HG03039 (cell line): ENCODE data around the gene DLEC1.

Experiments used
- ATAC-seq: cut with Tn5 transposase; IDR thresholded peaks from one replicate; pipeline ENCODE4 v1.9.1; 2021; ENCODE audit warnings: mild to moderate bottlenecking, moderate library complexity; ENCODE audit not compliant: unreplicated experiment

The DLEC1 gene

DNA sequence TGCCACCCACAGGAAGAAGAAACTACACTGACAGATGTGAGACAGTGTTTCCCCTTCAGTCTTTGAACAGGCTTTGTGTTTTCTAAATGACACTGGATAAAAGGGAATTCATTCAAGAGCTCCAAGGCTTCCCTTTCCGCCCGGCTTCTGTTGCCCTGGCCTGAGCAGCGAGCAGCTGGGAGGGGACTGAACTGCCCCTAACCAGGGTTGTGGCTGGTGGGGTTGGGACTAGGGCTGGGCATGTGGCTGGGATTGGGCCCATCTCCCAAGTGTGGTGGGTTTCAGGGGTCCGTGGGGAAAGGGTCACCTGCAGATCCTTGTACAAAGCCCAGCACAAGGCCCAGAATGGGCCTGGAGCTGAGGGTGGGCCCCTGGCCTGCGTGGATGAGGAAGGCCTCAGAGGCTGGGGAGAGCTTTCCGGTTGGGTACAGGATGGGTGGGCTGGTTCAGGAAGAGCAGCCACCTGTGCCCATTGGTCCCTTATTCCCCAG lies 38.0 kb upstream of the DLEC1 start:
- ATAC-seq: no peak

DNA sequence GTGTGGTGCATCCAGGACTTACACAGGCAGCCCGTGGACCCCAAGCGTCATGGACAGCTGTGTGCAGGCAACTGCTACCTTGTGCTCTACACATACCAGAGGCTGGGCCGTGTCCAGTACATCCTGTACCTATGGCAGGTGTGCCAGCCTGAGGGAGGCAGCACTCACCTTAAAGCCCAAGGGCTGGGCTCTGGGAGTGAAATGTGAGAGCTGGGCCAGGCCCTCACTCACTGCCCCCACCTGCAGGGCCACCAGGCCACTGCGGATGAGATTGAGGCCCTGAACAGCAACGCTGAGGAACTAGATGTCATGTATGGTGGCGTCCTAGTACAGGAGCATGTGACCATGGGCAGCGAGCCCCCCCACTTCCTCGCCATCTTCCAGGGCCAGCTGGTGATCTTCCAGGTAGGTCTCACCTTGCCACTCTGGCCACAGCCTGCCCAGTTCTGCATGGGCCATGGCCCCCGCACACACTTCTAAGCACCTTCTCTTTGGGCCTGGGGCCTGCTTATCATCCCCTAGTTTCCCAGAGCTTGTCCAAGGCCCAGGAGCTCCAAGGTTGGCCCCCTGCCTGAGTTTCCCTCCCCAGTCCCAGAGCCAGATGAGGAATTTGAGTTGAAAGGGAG lies 37.4 kb upstream of the DLEC1 start:
- no peak for ATAC-seq

DNA sequence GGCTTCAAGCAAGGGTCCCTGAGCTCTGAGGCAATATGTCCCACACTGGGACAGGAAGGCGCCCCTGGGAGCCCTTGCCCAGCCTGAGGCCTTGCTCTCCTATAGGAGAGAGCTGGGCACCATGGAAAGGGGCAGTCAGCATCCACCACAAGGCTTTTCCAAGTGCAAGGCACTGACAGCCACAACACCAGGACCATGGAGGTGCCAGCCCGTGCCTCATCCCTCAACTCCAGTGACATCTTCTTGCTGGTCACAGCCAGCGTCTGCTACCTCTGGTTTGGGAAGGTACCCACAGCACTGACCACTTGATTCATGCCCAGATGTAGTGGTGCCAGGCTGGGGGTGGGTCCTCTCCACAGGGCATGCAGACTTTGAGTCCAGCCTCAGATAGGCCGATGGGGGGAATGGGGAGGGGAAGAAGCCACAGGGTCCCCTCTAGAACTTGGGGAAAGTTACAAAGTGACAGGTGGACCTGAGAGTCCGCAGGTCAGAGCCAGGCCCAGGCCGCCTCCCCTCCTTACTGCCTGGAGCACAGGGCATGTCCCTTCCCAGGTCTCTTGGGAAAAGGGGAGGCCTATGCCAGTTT lies 36.6 kb upstream of the DLEC1 start:
- no peak for ATAC-seq

DNA sequence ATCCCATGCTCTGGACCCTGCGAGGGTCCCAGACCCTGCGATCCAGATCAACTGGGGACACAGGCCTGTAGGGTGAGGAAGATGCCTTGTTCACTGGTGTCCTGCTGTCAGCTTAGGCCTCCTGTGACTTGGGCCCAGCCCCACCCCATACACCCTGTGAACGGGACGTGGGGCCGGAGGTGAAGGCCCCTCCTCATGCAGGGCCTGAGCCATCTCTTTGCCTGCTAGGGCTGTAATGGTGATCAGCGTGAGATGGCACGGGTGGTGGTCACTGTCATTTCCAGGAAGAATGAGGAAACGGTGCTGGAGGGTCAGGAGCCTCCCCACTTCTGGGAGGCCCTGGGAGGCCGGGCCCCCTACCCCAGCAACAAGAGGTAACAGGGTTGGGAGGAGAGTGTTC lies 36.1 kb upstream of the DLEC1 start:
- ATAC-seq: no peak

DNA sequence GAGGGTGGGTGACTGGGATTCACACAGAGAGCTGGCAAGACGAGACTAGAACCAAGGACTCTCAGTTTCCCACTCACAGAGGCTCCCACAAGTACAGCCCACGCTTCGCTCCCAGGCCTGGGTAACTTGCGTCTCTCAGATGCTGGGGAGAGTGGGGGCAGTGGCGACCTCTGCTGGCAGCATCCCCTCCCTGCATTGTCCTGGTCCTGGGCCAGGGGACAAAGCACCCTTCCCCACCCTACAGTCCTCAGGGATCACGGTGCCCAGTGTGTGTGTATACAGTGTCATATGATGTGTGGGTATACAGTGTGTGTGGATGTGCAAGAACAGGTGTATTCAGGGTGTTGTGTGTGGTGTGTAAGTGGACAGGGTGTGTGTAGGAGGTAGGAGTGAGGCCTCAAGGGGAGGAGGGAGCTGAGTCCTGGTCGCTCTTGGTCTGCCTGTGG lies 35.6 kb upstream of the DLEC1 start:
- ATAC-seq: no peak

DNA sequence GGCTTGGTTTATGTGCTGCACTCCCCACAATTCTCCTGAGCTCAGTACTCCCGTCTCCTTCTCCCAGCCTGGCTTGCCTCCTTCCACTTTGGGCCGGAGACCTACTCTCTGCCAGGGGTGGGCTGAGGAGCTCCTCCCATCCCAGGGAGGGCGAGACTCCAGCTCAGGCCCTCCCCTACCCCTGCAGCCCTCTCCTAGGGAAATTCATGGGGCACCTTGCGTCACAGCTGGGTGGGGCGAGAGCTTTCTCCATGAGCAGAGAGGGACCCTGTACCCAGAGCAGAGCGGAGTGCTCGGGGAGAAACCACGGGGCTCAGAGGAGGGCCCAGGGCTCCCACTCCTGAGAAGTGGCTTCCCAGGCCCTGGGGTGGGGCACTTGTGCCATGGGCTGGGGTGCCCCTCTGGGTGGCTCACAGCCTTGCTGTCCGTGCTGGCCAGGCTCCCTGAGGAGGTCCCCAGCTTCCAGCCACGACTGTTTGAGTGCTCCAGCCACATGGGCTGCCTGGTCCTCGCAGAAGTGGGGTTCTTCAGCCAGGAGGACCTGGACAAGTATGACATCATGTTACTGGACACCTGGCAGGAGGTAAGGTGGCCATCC lies 35.1 kb upstream of the DLEC1 start:
- ATAC-seq: no peak

DNA sequence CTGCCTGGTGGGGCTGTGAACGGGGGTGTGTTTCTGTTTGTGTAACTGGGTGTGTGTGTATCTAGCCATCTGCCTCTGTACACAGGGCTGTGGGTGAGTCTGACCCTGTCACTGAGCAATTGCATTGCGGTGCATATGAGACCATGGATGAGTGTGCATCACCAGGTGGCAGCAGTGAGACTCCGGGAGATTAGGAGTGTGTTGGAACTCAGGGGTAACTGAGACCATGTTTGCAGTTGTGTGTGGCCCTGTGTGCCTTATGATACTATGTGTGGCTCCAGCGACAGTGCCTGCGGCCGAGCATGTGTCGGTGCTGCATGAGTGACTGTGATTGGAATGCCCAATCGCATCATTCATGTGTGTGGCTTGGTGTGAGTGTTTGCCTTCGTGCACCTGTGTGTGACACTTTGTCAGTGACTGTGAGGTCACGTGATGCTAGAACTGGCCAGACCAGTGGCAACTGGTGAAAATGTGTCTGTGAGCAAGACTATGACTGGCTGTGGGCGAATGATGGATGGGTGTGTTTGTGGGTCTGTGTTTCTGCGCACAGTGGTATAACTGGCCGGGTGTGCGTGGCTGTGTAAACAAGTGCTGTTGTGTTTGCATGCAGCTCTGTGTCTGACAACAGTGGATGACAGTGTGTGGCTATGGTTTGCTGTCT lies 34.5 kb upstream of the DLEC1 start:
- no peak for ATAC-seq

DNA sequence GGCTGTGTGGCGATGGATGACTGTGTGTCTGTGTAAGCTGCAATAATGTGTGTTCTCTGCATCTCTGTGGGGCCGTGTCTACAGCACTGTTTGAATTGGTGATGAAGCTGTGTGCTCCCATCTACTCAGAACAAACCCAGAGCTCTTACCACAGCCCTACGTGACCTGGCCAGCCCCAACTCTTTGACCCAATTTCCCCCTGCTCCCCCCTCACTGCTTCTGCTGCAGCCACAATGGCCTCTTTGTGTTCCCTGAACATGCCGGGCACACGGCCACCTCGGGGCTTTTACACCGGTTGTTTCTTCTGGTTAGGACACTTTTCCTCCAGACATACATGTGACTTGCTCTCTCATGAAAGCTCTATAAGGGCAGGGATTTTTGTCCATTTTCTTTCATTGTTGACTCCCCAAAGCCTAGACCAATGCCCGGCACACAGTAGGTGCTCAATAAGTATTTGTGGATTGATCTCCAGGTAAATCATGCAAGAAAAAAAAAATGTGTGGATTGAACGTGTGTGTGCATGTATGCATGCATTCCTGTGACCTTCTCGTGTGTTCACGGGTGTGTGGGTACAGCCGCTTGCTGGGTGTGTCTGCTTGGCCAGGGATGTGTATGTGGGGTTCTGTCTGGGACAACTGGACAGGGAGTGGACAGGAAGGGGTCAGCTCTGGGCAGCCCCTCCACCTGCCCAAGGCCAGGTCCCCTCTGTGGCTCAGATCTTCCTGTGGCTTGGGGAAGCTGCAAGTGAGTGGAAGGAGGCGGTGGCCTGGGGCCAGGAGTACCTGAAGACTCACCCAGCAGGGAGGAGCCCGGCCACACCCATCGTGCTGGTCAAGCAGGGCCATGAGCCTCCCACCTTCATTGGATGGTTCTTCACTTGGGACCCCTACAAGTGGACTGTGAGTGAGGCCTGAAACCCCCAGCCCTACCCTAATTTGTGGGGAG lies 33.7 kb upstream of the DLEC1 start:
- no peak for ATAC-seq

DNA sequence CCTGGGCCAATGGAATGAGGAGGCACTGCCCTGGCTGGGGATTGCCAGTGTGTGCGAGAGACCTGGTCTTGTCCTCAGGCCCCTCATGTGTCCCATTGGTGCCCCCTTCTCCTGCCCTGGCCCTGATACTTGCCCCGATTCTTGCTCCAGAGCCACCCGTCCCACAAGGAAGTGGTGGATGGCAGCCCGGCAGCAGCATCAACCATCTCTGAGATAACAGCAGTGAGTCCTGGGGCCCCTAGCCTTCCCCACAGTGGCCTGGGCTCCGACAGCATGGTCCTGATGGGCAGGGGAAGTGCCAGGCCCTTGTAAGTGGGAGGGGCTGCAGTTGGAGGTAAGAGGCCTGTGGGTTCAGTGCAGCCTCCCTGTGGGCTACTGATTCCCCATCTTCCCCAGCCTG lies 33.0 kb upstream of the DLEC1 start:
- ATAC-seq: no peak

DNA sequence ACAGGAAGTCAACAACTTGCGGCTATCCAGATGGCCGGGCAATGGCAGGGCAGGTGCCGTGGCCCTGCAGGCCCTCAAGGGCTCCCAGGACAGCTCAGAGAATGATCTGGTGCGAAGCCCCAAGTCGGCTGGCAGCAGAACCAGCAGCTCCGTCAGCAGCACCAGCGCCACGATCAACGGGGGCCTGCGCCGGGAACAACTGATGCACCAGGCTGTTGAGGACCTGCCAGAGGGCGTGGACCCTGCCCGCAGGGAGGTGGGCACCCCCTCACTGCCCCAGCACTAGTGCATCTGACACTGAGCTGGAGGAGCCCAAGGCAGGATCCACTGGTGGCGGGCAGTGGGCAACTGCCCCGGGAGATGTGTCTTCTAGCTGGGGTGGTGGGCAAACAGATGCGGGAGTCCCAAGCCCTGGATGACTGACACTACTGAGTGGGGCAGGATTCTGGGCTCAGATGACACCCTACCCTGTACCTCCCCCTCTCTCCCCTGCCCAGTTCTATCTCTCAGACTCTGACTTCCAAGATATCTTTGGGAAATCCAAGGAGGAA lies 32.5 kb upstream of the DLEC1 start:
- no peak for ATAC-seq

DNA sequence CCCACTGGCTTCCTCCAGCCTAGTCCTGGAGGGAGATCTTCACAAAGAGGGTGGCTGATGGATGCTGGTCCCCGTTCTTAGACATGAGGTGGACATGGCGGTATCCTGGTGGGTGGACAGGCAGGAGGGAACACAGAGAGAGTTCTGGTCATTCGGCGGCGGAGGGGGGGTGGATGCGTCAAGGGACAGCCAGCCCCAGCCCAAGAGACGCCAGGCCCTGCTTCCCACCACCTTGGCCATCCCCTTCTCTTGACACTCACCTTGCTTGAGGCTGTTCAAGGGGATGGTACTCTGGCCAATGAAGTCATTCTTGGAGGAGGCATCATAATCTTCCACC lies 31.3 kb upstream of the DLEC1 start:
- ATAC-seq: no peak

DNA sequence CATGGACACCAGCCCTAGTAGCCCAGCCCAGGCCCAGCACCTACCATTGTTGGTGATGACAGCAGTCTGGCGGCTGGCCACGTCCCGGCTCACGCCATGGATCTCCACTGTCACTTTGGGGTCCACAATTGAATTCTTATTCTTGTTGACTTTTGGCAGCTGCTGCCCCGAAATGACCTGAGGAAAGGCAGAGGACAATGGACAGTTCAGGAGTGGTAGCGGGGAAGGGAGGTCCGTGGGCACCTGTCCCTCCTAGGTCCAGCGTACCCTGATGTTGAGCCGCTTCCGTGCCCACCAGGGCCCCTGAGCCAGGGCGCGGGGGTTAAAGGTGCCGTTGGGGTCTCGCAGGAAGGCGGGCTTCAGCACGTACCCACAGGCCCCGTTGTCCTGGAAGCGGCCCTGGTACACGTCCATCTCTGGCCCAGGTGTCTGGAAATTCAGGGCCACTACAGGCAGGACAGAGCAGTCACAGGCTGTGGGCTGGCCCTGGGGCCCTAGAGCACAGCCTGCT lies 30.8 kb upstream of the DLEC1 start:
- ATAC-seq: no peak

DNA sequence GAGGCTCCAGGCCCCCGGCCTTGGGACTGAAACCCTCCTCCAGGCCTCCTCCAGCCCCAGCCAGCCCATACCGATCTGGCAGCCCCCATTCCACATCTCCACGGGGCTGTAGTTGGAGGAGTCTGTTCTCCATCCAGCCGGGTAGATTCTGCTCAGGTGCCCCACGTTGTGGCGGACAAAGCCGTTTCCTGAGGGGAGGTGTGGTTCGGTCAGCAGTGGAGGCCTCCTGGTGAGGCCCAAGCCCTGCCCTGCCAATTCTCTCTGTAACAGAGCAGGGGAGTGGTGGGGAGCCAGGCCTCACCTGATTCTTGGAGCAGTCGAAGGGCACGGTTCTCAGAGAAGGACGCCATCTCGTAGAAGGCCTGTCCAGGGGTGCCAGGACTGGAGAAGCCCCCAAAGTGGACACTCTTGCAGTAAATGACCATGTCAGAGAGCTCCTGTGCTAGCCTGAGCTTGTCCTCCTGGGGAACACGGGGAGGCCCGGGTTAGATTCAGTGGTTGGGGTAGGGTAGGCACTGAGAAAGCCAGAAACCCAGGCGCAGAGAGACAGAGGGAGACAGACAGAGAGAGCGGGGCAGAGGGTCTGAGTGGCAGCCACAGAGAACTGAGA lies 29.9 kb upstream of the DLEC1 start:
- no peak for ATAC-seq

DNA sequence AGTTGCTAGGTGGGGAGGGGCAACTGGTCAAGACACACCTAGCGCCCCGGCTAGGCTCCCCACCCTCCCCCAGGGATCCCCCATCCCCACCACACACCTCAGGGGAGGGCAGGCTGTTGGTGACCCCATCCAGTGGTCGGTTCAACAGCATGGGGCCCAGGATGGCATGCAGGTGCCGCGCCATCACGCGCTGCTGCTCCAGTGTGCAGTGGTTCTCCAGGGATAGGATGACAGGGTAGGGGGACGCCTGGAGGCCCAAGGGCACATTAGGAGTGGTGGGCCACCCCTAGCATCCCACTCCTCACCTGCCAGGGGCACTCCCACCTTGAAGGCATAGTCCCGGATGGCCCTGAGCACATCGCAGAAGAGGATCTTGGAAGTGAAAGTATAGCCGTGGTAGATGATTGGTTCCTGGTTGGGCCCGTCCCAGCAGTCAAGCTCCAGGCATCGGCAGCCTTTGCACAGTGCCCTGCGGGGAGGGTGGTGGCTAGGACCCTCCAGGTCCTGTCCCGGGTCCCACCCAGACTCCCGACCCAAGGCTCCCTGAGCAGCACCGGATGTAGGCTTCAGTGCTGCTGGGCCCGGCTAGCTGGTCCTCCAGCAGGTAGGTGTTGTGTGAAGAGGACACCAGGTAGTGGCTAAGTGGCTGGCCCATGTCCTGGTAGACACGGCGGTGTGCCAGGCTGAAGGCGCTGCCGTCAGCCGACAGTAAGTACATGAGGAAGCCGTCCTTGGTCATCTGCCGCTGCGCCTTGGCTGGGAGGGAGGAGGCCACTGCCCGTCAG lies 29.0 kb upstream of the DLEC1 start:
- no peak for ATAC-seq

DNA sequence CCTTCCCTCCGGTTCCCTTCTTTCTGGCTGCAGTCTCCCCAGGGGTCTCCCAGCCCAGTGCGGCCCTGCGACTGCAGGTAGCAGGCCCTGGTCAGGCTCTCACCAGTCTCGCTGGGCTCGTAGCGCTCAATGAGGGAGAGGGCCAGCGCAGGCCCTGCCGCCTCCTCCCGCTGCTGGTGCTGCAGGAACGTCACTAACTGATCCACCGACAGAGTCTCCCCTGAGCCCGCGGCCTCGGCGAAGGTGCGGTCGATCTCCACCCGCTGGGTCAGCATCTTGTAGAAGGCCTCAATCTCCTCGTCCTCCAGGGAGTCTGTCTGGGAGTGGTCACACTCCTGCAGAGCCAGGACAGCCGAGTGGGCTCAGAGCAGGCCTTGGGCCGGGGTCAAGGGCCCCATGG lies 27.9 kb upstream of the DLEC1 start:
- ATAC-seq: no peak

DNA sequence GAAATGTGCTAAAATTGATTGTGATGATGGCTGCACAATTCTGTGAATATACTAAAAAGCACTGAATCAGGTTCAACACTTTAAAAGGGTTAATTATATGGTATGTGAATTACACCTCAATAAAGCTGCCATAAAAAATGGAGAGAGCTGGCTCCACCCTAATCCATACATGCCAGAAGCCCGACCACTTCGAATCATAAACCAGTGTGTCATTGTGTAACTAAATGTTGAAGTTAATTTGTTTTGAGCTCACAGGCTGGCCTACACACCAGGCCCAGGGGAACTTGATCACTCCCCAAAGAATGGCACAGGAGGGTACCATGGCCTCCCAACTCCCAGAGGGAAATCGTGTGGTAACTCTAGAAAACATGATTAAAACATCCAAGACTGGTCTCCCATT lies 23.5 kb upstream of the DLEC1 start:
- no peak for ATAC-seq

DNA sequence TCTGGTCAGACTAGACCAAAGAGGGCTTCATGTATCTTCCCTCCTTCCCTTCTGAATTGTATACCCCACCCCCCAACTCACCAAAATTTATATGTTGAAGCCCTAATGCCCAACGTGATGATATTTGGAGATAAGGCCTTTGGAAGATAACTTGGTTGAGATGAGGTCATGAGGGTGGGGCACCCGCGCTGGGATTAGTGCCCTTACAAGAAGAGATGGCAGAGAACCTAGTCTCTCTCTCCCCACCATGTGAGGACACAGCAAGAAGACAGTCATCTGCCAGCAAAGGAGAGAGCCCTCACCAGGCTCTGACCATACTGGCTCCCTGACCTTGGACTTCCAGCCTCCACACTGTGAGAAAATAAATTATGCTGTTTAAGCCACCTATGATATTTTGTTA lies 23.0 kb upstream of the DLEC1 start:
- no peak for ATAC-seq

DNA sequence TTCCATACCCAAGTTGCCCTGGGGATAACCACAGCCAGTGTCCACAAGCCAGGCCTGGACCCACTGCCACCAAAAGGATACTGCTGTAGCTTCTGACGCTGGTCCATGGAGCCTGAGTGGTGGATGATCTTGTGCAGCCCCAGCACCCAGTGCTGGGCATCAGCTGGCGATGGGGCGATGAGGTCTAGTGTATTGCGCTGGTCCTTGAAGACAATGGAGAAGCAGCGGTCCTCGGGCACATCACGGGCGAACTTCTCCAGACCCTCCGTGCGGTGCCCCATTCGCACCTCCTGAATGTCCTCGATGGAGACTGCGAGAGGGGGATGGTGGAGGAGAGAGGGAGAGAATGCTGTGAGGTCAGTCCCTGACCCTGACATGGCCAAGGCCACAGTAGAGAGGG lies 22.6 kb upstream of the DLEC1 start:
- no peak for ATAC-seq

DNA sequence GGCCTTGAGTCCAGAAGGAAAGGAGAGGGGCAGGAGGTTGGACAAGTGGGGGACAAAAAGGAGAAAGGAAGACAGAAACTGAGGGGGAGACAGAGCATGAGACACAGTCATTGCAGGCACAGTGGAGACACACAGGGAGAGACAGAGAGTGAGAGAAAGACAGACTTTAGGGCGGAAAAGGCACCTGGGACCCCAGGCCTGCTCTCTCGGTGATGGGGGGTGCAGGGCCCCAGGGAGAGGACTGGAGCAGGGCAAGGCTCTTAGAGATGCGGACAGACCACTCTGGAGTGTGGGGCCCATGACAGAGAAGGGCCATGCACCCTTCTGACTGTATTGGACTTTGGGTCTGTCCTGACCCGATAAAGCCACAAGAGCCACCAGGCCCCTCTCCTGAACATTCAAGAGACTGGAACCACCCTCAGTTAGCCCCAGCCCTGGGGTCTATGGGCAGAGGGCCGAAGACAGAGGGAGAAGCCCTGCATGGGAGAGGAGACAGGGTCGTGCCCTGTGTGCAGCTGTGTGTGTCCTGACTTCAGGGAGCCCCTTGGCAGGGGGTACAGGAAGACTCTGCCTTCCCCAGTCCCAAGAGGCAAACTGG lies 22.1 kb upstream of the DLEC1 start:
- no peak for ATAC-seq
